ENCODE measurements around the gene PLA2G4D.

PLA2G4D gene

DNA sequence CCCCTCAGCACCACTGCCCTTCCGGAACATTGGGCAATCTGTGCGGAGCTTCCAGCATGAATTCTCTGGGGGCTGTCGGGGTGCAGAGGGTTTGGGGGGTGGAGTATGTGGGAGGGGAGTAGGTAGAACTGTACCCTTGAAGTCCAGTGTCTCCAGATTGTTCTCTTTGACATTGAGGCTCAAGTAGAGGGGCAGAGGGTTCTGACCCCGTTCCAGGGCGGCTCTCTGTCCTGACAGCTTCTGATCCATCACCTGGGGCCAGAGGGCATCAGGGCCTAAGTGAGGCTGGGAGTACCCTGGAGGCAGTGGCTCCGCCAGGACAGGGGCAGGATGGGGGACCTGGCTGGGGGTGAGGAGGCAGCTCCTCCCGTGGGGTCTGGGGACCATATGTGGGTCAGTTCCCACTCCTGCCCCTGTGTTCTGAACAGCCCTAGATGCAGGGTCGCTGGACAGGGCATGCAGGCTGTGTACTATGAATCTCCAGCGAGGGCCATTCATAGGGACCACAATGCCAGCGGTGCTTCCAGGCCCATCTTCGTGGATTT, 22.1 kb downstream of the PLA2G4D start:
- TF ChIP-seq CTCF (IDR thresholded peaks at IDR 0.05; ENCODE audit: low read depth, low read length) = no peak
- no peak overlapping the region for H3K27ac ChIP-seq
- no peaks in the 10 kb centered on the region for H3K9me3 ChIP-seq (ENCODE audit: severe bottlenecking)
- no peaks in the 10 kb centered on the region for H3K36me3 ChIP-seq
- H3K4me3 ChIP-seq (ENCODE audit: low read depth, low read length) = no peak overlapping the region
- H3K27me3 ChIP-seq (ENCODE audit: insufficient read depth, low read depth, severe bottlenecking) = no peaks in the 10 kb centered on the region
- DNase-seq = no peak

- no peak for DNase-seq
- H3K9me3 ChIP-seq (ENCODE audit: severe bottlenecking) = no peaks in the 10 kb centered on the region
- no peak overlapping the region for H3K27ac ChIP-seq
- no peaks in the 10 kb centered on the region for H3K36me3 ChIP-seq
- H3K27me3 ChIP-seq (ENCODE audit: insufficient read depth, low read depth, severe bottlenecking) = no peaks in the 10 kb centered on the region
- no peak overlapping the region for H3K4me3 ChIP-seq (ENCODE audit: low read depth, low read length)
- TF ChIP-seq CTCF (IDR thresholded peaks at IDR 0.05; ENCODE audit: low read depth, low read length) = no peak
These were observed 22.6 kb downstream of the PLA2G4D start for GRCh38 chr15:42071717-42072116.

- Histone ChIP-seq H3K9me3 (ENCODE audit: severe bottlenecking) (no peaks in the 10 kb centered on the region), H3K27ac (no peak overlapping the region), H3K4me3 (ENCODE audit: low read depth, low read length) (no peak overlapping the region), H3K27me3 (ENCODE audit: insufficient read depth, low read depth, severe bottlenecking) (no peaks in the 10 kb centered on the region), H3K36me3 (no peaks in the 10 kb centered on the region)
- TF ChIP-seq CTCF (IDR thresholded peaks at IDR 0.05; ENCODE audit: low read depth, low read length) = no peak
- DNase-seq = no peak
These were observed 23.4 kb downstream of the PLA2G4D start for GRCh38 chr15:42070976-42071350.

DNA sequence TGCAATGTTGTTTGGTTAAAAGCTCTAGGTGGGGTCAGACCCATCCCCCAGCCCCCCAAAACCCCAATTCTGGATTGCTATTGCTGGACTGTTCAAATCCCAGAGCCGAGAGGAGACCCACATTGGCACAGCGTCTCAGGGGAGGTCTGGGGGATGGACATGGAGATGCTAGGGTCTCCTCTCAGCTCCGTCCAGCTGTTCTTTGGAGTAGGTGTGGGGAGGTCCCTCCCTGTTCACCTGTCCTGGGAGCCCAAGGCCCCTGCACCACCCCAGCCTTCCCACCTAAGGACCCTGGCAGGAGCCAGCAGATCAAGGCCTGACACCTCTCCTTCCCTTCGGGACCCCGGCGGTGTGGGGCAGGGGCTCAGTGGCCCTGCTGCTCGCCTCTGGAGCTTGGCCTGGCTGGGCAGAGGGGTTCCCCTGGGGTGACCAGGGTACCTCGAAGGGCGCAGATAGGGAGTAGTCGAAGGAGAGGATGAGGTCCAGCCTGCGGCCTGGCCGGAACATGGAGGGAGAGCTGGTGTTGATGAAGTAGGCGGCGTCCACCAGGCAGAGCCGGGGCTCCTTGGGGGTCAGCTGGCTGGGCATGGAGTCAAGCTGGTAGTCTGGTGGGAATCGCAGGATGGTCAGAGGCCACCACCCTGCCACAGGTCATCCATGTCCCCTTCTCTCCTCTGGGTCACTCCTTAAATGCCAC, 23.9 kb downstream of the PLA2G4D start:
- Histone ChIP-seq H3K4me3 (ENCODE audit: low read depth, low read length) (no peak overlapping the region), H3K27ac (no peak overlapping the region), H3K36me3 (no peaks in the 10 kb centered on the region), H3K9me3 (ENCODE audit: severe bottlenecking) (no peaks in the 10 kb centered on the region), H3K27me3 (ENCODE audit: insufficient read depth, low read depth, severe bottlenecking) (no peaks in the 10 kb centered on the region)
- TF ChIP-seq CTCF (IDR thresholded peaks at IDR 0.05; ENCODE audit: low read depth, low read length) = no peak
- DNase-seq = no peak

DNA sequence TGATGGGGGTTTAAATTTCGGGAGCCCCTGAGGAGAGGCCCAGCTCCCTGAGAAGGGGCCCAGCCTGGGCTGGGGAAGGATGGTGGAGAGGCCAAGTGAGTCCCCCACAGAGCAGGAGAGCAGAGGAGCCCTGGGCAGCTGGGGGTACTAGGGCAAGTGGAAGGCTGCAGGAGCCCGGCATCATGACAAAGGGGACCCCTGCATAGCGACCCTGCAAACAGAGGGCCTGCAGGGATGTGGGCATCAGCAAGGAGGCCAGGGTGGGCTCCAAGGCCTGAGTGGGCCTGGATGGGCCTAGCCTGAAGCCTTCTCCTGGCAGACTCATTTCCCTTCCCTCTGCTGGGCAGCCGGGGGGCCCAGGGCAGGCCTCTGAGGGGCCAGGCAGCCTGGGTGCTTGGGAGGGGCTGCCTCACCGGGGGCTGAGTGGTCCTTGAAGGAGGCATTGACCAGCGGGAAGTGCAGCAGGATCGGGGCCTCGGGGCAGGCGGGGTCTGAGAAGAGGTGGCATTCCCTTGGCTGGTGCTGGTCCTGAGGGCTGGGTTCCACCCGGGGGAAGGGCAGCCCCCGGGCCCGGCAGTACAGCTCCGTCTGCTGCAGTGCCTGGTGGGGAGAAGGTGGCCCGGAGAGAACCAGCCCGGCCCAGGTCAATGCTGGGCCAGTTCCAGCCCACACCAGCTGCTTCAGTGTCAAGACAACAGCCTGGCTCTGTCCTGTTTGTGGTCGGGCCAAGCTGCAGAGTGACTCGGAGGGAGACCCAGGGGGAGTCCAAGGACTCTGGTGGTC, 24.7 kb downstream of the PLA2G4D start:
- H3K27me3 ChIP-seq (ENCODE audit: insufficient read depth, low read depth, severe bottlenecking) = no peaks in the 10 kb centered on the region
- DNase-seq = no peak
- no peaks in the 10 kb centered on the region for H3K36me3 ChIP-seq
- no peak overlapping the region for H3K4me3 ChIP-seq (ENCODE audit: low read depth, low read length)
- TF ChIP-seq CTCF (IDR thresholded peaks at IDR 0.05; ENCODE audit: low read depth, low read length) = no peak
- H3K27ac ChIP-seq = no peak overlapping the region
- H3K9me3 ChIP-seq (ENCODE audit: severe bottlenecking) = no peaks in the 10 kb centered on the region

Measured in WERI-Rb-1 (cell line).